Neural crest cell (in vitro differentiated cells): Measurements from ENCODE around the gene AMER1. TPM values are rescaled to one million over a fixed set of nuclear protein-coding genes. Genes with fewer than 3 reads are reported as not detected.

Experiments
- total RNA-seq: library from RNA; stranded (reverse); gene quantifications from 2 replicates; pipeline ENCODE4 v1.2.1, GENCODE V29; 2021

The AMER1 gene
- total RNA-seq, 1 donor from 2014 or later = 12.8 TPM

Other genes with a start within 250 kb of the AMER1 start
- 0.61 TPM in 2 replicates for gene ASB12, start 24.9 kb upstream of the AMER1 start, total RNA-seq
- 4.0 and 5.3 TPM in 2 replicates for gene MTMR8, start 189.7 kb upstream of the AMER1 start, total RNA-seq